WTC11 (cell line): ENCODE measurements around the gene SHISA7. TPM values are rescaled to one million over a fixed set of nuclear protein-coding genes. Genes with fewer than 3 reads are reported as not detected.

Experiments used
- ATAC-seq: fragments of 200-7000 bp; cut with Tn5 transposase; 2 replicates; pipeline ENCODE4 v1.10.0; 2021; ENCODE audit warnings: mild to moderate bottlenecking, moderate library complexity
- CTCF ChIA-PET: fragments of 300-600 bp; sonication (Branson Sonifier 250); formaldehyde crosslinking; loops from one replicate; lab custom pipeline; 2021; ENCODE audit warnings: antibody characterized with exemption; lab: Charles Lee
- POLR2A ChIA-PET: fragments of 350-600 bp; sonication (Branson Sonifier 250); formaldehyde crosslinking; loops from one replicate; lab custom pipeline; 2021; ENCODE audit warnings: antibody characterized with exemption; lab: Charles Lee
- DNase-seq: peaks from one replicate; pipeline ENCODE4 v3.0.0; 2021; ENCODE audit warnings: low spot score
- H3K27ac Mint-ChIP-seq: 2 replicates; pipeline ENCODE4 v1.8.0; 2021; ENCODE audit warnings: mixed read lengths
- H3K27me3 Mint-ChIP-seq: 2 replicates; pipeline ENCODE4 v1.8.0; 2021; ENCODE audit warnings: low read depth, mild to moderate bottlenecking, moderate library complexity, mixed read lengths
- H3K36me3 Mint-ChIP-seq: 2 replicates; pipeline ENCODE4 v1.8.0; 2021; ENCODE audit warnings: mixed read lengths
- H3K4me1 Mint-ChIP-seq: 2 replicates; pipeline ENCODE4 v1.8.0; 2022; ENCODE audit warnings: mixed read lengths
- H3K4me3 Mint-ChIP-seq: 2 replicates; pipeline ENCODE4 v1.8.0; 2021; ENCODE audit warnings: mild to moderate bottlenecking, moderate library complexity, mixed read lengths
- H3K9me3 Mint-ChIP-seq: 2 replicates; pipeline ENCODE4 v1.8.0; 2021; ENCODE audit warnings: mixed read lengths
- EMX1 ChIP-seq: fragments of 250-450 bp; sonication (Bioruptor Pico); IDR thresholded peaks from 2 replicates; pipeline ENCODE4 v1.8.0; 2021; ENCODE audit warnings: mild to moderate bottlenecking
- ETV6 ChIP-seq: sonication (generic); formaldehyde crosslinking; IDR thresholded peaks from 2 replicates; pipeline ENCODE4 v1.8.1; 2022; ENCODE audit warnings: mild to moderate bottlenecking, missing genetic modification reagents
- FOXJ3 ChIP-seq: sonication (generic); formaldehyde crosslinking; IDR thresholded peaks from 2 replicates; pipeline ENCODE4 v1.9.0; 2021; ENCODE audit warnings: missing genetic modification reagents, mild to moderate bottlenecking, borderline replicate concordance
- GRHL2 ChIP-seq: fragments of 250-450 bp; sonication (Bioruptor Pico); IDR thresholded peaks from 2 replicates; pipeline ENCODE4 v1.8.0; 2022; ENCODE audit warnings: mild to moderate bottlenecking, moderate library complexity; ENCODE audit not compliant: insufficient replicate concordance, severe bottlenecking
- KAT7 ChIP-seq: sonication (generic); formaldehyde crosslinking; IDR thresholded peaks from 2 replicates; pipeline ENCODE4 v1.8.1; 2023; ENCODE audit warnings: missing genetic modification reagents, mild to moderate bottlenecking, borderline replicate concordance
- RELA ChIP-seq: sonication (generic); formaldehyde crosslinking; IDR thresholded peaks from 2 replicates; pipeline ENCODE4 v1.8.1; 2022; ENCODE audit warnings: missing genetic modification reagents, mild to moderate bottlenecking, borderline replicate concordance
- RORB ChIP-seq: fragments of 250-450 bp; sonication (Bioruptor Pico); IDR thresholded peaks from 2 replicates; pipeline ENCODE4 v1.9.0; 2021; ENCODE audit warnings: mild to moderate bottlenecking
- SP1 ChIP-seq: sonication (generic); formaldehyde crosslinking; conservative IDR thresholded peaks from 2 replicates; pipeline ENCODE4 v1.8.1; 2022; ENCODE audit warnings: missing genetic modification reagents
- ZNF138 ChIP-seq: sonication (generic); formaldehyde crosslinking; conservative IDR thresholded peaks from 2 replicates; pipeline ENCODE4 v1.8.1; 2022; ENCODE audit warnings: mild to moderate bottlenecking, moderate library complexity, missing genetic modification reagents
- ZNF416 ChIP-seq: fragments of 250-450 bp; sonication (Bioruptor Pico); IDR thresholded peaks from 2 replicates; pipeline ENCODE4 v1.9.0; 2021; ENCODE audit warnings: mild to moderate bottlenecking, inconsistent platforms
- total RNA-seq: library from RNA; stranded (reverse); gene quantifications from 3 replicates; pipeline ENCODE4 v1.2.3, GENCODE V29; 2021
- TF ChIP-seq, protein P1 (sequence below): fragments of 200-600 bp; IDR thresholded peaks from 2 replicates; pipeline ENCODE4 v1.8.0; 2022; ENCODE audit warnings: antibody characterized with exemption
- TF ChIP-seq, protein P2 (sequence below): sonication (generic); formaldehyde crosslinking; IDR thresholded peaks from 2 replicates; pipeline ENCODE4 v1.8.1; 2023; ENCODE audit warnings: mild to moderate bottlenecking, missing genetic modification reagents
- TF ChIP-seq, protein P3 (sequence below): fragments of 250-450 bp; sonication (Bioruptor Pico); IDR thresholded peaks from 2 replicates; pipeline ENCODE4 v1.9.0; 2021; ENCODE audit warnings: mild to moderate bottlenecking
- TF ChIP-seq, protein P4 (sequence below): sonication (generic); formaldehyde crosslinking; IDR thresholded peaks from 2 replicates; pipeline ENCODE4 v1.8.1; 2022; ENCODE audit warnings: mild to moderate bottlenecking, missing genetic modification reagents, moderate library complexity, borderline replicate concordance
- TF ChIP-seq, protein P5 (sequence below): sonication (generic); formaldehyde crosslinking; IDR thresholded peaks from 2 replicates; pipeline ENCODE4 v1.8.1; 2022; ENCODE audit warnings: missing genetic modification reagents, borderline replicate concordance
- TF ChIP-seq, protein P6 (sequence below): sonication (generic); formaldehyde crosslinking; IDR thresholded peaks from 2 replicates; pipeline ENCODE4 v1.8.0; 2023; ENCODE audit warnings: missing genetic modification reagents, mild to moderate bottlenecking, borderline replicate concordance
- TF ChIP-seq, protein P7 (sequence below): sonication (generic); formaldehyde crosslinking; IDR thresholded peaks from 2 replicates; pipeline ENCODE4 v1.8.0; 2022; ENCODE audit warnings: mild to moderate bottlenecking, missing genetic modification reagents
- TF ChIP-seq, protein P8 (sequence below): sonication (generic); formaldehyde crosslinking; IDR thresholded peaks from 2 replicates; pipeline ENCODE4 v1.8.1; 2022; ENCODE audit warnings: low read depth, mild to moderate bottlenecking, moderate library complexity, missing genetic modification reagents, borderline replicate concordance

The SHISA7 gene
- total RNA-seq, 1 experiment from 2014 or later = 0.79 TPM

DNA sequence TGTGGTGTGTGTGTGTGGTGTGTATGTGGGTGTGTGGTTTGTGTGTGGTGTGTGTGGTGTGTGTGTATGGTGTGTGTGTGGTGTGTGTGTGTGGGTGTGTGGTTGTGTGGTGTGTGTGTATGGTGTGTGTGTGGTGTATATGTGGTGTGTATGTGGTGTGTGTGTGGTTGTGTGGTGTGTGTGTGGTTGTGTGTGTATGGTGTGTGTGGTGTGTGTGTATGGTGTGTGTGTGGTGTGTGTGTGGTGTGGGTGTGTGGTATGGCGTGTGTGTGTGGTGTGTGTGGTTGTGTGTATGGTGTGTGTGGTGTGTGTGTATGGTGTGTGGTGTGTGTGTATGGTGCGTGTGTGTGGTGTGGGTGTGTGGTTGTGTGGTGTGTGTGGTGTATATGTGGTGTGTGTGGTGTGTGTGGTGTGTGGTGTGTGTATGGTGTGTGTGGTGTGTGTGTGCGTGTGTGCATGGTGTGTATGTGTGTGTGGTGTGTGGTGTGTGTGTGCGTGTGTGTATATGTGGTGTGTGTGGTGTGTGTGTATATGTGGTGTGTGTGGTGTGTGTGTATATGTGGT lies 8.7 kb downstream of the SHISA7 start:
- CTCF ChIA-PET = no interaction called here
- TF ChIP-seq RELA (no peak), RORB (CRISPR knock-in tag) (no peak), ZNF138 (CRISPR knock-in tag) (no peak), FOXJ3 (CRISPR knock-in tag) (no peak), GRHL2 (CRISPR knock-in tag) (no peak), EMX1 (no peak), KAT7 (CRISPR knock-in tag) (no peak), ZNF416 (no peak), SP1 (CRISPR knock-in tag) (no peak), ETV6 (CRISPR knock-in tag) (no peak)
- TF ChIP-seq, protein P1, sequence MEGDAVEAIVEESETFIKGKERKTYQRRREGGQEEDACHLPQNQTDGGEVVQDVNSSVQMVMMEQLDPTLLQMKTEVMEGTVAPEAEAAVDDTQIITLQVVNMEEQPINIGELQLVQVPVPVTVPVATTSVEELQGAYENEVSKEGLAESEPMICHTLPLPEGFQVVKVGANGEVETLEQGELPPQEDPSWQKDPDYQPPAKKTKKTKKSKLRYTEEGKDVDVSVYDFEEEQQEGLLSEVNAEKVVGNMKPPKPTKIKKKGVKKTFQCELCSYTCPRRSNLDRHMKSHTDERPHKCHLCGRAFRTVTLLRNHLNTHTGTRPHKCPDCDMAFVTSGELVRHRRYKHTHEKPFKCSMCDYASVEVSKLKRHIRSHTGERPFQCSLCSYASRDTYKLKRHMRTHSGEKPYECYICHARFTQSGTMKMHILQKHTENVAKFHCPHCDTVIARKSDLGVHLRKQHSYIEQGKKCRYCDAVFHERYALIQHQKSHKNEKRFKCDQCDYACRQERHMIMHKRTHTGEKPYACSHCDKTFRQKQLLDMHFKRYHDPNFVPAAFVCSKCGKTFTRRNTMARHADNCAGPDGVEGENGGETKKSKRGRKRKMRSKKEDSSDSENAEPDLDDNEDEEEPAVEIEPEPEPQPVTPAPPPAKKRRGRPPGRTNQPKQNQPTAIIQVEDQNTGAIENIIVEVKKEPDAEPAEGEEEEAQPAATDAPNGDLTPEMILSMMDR = no peak
- TF ChIP-seq, protein P2, sequence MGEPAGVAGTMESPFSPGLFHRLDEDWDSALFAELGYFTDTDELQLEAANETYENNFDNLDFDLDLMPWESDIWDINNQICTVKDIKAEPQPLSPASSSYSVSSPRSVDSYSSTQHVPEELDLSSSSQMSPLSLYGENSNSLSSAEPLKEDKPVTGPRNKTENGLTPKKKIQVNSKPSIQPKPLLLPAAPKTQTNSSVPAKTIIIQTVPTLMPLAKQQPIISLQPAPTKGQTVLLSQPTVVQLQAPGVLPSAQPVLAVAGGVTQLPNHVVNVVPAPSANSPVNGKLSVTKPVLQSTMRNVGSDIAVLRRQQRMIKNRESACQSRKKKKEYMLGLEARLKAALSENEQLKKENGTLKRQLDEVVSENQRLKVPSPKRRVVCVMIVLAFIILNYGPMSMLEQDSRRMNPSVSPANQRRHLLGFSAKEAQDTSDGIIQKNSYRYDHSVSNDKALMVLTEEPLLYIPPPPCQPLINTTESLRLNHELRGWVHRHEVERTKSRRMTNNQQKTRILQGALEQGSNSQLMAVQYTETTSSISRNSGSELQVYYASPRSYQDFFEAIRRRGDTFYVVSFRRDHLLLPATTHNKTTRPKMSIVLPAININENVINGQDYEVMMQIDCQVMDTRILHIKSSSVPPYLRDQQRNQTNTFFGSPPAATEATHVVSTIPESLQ = no peak
- TF ChIP-seq, protein P3, sequence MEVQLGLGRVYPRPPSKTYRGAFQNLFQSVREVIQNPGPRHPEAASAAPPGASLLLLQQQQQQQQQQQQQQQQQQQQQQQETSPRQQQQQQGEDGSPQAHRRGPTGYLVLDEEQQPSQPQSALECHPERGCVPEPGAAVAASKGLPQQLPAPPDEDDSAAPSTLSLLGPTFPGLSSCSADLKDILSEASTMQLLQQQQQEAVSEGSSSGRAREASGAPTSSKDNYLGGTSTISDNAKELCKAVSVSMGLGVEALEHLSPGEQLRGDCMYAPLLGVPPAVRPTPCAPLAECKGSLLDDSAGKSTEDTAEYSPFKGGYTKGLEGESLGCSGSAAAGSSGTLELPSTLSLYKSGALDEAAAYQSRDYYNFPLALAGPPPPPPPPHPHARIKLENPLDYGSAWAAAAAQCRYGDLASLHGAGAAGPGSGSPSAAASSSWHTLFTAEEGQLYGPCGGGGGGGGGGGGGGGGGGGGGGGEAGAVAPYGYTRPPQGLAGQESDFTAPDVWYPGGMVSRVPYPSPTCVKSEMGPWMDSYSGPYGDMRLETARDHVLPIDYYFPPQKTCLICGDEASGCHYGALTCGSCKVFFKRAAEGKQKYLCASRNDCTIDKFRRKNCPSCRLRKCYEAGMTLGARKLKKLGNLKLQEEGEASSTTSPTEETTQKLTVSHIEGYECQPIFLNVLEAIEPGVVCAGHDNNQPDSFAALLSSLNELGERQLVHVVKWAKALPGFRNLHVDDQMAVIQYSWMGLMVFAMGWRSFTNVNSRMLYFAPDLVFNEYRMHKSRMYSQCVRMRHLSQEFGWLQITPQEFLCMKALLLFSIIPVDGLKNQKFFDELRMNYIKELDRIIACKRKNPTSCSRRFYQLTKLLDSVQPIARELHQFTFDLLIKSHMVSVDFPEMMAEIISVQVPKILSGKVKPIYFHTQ = no peak
- TF ChIP-seq, protein P4, sequence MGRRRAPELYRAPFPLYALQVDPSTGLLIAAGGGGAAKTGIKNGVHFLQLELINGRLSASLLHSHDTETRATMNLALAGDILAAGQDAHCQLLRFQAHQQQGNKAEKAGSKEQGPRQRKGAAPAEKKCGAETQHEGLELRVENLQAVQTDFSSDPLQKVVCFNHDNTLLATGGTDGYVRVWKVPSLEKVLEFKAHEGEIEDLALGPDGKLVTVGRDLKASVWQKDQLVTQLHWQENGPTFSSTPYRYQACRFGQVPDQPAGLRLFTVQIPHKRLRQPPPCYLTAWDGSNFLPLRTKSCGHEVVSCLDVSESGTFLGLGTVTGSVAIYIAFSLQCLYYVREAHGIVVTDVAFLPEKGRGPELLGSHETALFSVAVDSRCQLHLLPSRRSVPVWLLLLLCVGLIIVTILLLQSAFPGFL (CRISPR knock-in tag) = no peak
- TF ChIP-seq, protein P5, sequence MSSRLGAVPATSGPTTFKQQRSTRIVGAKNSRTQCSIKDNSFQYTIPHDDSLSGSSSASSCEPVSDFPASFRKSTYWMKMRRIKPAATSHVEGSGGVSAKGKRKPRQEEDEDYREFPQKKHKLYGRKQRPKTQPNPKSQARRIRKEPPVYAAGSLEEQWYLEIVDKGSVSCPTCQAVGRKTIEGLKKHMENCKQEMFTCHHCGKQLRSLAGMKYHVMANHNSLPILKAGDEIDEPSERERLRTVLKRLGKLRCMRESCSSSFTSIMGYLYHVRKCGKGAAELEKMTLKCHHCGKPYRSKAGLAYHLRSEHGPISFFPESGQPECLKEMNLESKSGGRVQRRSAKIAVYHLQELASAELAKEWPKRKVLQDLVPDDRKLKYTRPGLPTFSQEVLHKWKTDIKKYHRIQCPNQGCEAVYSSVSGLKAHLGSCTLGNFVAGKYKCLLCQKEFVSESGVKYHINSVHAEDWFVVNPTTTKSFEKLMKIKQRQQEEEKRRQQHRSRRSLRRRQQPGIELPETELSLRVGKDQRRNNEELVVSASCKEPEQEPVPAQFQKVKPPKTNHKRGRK (CRISPR knock-in tag) = no peak
- TF ChIP-seq, protein P6, sequence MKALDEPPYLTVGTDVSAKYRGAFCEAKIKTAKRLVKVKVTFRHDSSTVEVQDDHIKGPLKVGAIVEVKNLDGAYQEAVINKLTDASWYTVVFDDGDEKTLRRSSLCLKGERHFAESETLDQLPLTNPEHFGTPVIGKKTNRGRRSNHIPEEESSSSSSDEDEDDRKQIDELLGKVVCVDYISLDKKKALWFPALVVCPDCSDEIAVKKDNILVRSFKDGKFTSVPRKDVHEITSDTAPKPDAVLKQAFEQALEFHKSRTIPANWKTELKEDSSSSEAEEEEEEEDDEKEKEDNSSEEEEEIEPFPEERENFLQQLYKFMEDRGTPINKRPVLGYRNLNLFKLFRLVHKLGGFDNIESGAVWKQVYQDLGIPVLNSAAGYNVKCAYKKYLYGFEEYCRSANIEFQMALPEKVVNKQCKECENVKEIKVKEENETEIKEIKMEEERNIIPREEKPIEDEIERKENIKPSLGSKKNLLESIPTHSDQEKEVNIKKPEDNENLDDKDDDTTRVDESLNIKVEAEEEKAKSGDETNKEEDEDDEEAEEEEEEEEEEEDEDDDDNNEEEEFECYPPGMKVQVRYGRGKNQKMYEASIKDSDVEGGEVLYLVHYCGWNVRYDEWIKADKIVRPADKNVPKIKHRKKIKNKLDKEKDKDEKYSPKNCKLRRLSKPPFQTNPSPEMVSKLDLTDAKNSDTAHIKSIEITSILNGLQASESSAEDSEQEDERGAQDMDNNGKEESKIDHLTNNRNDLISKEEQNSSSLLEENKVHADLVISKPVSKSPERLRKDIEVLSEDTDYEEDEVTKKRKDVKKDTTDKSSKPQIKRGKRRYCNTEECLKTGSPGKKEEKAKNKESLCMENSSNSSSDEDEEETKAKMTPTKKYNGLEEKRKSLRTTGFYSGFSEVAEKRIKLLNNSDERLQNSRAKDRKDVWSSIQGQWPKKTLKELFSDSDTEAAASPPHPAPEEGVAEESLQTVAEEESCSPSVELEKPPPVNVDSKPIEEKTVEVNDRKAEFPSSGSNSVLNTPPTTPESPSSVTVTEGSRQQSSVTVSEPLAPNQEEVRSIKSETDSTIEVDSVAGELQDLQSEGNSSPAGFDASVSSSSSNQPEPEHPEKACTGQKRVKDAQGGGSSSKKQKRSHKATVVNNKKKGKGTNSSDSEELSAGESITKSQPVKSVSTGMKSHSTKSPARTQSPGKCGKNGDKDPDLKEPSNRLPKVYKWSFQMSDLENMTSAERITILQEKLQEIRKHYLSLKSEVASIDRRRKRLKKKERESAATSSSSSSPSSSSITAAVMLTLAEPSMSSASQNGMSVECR = no peak
- TF ChIP-seq, protein P7, sequence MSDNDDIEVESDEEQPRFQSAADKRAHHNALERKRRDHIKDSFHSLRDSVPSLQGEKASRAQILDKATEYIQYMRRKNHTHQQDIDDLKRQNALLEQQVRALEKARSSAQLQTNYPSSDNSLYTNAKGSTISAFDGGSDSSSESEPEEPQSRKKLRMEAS (CRISPR knock-in tag) = no peak
- TF ChIP-seq, protein P8, sequence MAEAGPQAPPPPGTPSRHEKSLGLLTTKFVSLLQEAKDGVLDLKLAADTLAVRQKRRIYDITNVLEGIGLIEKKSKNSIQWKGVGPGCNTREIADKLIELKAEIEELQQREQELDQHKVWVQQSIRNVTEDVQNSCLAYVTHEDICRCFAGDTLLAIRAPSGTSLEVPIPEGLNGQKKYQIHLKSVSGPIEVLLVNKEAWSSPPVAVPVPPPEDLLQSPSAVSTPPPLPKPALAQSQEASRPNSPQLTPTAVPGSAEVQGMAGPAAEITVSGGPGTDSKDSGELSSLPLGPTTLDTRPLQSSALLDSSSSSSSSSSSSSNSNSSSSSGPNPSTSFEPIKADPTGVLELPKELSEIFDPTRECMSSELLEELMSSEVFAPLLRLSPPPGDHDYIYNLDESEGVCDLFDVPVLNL (CRISPR knock-in tag) = no peak
- TF ChIP-seq, all 79 proteins: peak for 0
- no peak overlapping the region for H3K4me3 Mint-ChIP-seq
- peaks cover 22% of the 10 kb centered on the region for H3K9me3 Mint-ChIP-seq
- peaks cover 26% of the 10 kb centered on the region for H3K27me3 Mint-ChIP-seq
- POLR2A ChIA-PET = no interaction called here
- ATAC-seq (no peak), DNase-seq (no peak)
- H3K36me3 Mint-ChIP-seq = no peaks in the 10 kb centered on the region; the same call in 1 of the 2 replicates
- H3K4me1 Mint-ChIP-seq = no peaks in the 10 kb centered on the region; the same call in 1 of the 2 replicates
- H3K27ac Mint-ChIP-seq = no peak overlapping the region
